ENCODE measurements around the gene CAMK2A.

CAMK2A gene

GRCh38 chr5:150278916-150279315 is 10.7 kb downstream of the CAMK2A start:
- no peak overlapping the region for H3K4me3 ChIP-seq (replicated peaks; ENCODE audit: insufficient read depth, low read length)
- H3K27me3 ChIP-seq (ENCODE audit: insufficient read depth, poor library complexity, severe bottlenecking): peaks cover 11% of the 10 kb centered on the region
- no peak for TF ChIP-seq CTCF (IDR thresholded peaks at IDR 0.05; ENCODE audit: insufficient read depth, low read length)
- no peak for TF ChIP-seq SPI1 (IDR thresholded peaks at IDR 0.05; ENCODE audit: borderline replicate concordance, low read depth)
- TF ChIP-seq GABPA (IDR thresholded peaks at IDR 0.05; ENCODE audit: low read depth): no peak
- TF ChIP-seq POLR2AphosphoS5 (IDR thresholded peaks at IDR 0.05; ENCODE audit: low read depth): no peak
- TF ChIP-seq, protein P1, sequence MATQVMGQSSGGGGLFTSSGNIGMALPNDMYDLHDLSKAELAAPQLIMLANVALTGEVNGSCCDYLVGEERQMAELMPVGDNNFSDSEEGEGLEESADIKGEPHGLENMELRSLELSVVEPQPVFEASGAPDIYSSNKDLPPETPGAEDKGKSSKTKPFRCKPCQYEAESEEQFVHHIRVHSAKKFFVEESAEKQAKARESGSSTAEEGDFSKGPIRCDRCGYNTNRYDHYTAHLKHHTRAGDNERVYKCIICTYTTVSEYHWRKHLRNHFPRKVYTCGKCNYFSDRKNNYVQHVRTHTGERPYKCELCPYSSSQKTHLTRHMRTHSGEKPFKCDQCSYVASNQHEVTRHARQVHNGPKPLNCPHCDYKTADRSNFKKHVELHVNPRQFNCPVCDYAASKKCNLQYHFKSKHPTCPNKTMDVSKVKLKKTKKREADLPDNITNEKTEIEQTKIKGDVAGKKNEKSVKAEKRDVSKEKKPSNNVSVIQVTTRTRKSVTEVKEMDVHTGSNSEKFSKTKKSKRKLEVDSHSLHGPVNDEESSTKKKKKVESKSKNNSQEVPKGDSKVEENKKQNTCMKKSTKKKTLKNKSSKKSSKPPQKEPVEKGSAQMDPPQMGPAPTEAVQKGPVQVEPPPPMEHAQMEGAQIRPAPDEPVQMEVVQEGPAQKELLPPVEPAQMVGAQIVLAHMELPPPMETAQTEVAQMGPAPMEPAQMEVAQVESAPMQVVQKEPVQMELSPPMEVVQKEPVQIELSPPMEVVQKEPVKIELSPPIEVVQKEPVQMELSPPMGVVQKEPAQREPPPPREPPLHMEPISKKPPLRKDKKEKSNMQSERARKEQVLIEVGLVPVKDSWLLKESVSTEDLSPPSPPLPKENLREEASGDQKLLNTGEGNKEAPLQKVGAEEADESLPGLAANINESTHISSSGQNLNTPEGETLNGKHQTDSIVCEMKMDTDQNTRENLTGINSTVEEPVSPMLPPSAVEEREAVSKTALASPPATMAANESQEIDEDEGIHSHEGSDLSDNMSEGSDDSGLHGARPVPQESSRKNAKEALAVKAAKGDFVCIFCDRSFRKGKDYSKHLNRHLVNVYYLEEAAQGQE (IDR thresholded peaks at IDR 0.05; ENCODE audit: insufficient replicate concordance, low read depth): no peak
- H3K27ac ChIP-seq (replicated peaks): no peak overlapping the region
- DNase-seq (ENCODE audit: low read depth in 1 of 2, low spot score in 1 of 2): no peak

- DNase-seq (ENCODE audit: low read depth in 1 of 2, low spot score in 1 of 2): no peak
- Histone ChIP-seq H3K27ac (replicated peaks) (no peak overlapping the region), H3K4me3 (replicated peaks; ENCODE audit: insufficient read depth, low read length) (no peak overlapping the region), H3K27me3 (ENCODE audit: insufficient read depth, poor library complexity, severe bottlenecking) (peaks cover 11% of the 10 kb centered on the region)
- no peak; the same call in 1 of the 2 replicates for TF ChIP-seq SPI1 (IDR thresholded peaks at IDR 0.05; ENCODE audit: borderline replicate concordance, low read depth)
- TF ChIP-seq, protein P1 (IDR thresholded peaks at IDR 0.05; ENCODE audit: insufficient replicate concordance, low read depth): no peak
- TF ChIP-seq GABPA (IDR thresholded peaks at IDR 0.05; ENCODE audit: low read depth): no peak
- no peak for TF ChIP-seq CTCF (IDR thresholded peaks at IDR 0.05; ENCODE audit: insufficient read depth, low read length)
- no peak for TF ChIP-seq POLR2AphosphoS5 (IDR thresholded peaks at IDR 0.05; ENCODE audit: low read depth)
Observed at GRCh38 chr5:150278046-150278730, 11.4 kb downstream of the CAMK2A start.

DNA sequence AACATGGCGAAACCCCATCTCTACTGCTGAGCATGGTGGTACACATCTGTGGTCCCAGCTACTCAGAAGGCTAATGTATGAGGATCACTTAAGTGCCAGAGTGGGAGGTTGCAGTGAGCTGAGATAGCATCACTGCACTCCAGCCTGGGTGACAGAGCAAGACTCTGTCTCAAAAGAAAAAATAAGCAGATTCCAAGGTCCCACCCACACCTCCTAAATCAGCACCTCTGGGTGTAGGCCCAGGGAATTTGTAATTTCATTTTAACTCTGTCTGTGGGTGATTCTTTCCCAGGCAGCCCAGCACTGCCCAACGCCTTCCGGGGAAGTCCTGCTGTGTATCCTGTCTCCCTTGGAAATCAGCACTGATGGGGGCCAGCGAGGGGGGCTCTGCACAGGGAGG is 12.5 kb downstream of the CAMK2A start:
- DNase-seq (ENCODE audit: low read depth in 1 of 2, low spot score in 1 of 2): no peak
- TF ChIP-seq SPI1 (IDR thresholded peaks at IDR 0.05; ENCODE audit: borderline replicate concordance, low read depth): no peak
- TF ChIP-seq, protein P1 (IDR thresholded peaks at IDR 0.05; ENCODE audit: insufficient replicate concordance, low read depth): no peak
- no peak for TF ChIP-seq POLR2AphosphoS5 (IDR thresholded peaks at IDR 0.05; ENCODE audit: low read depth)
- TF ChIP-seq GABPA (IDR thresholded peaks at IDR 0.05; ENCODE audit: low read depth): no peak
- TF ChIP-seq CTCF (IDR thresholded peaks at IDR 0.05; ENCODE audit: insufficient read depth, low read length): no peak
- no peak overlapping the region for H3K4me3 ChIP-seq (replicated peaks; ENCODE audit: insufficient read depth, low read length)
- H3K27ac ChIP-seq (replicated peaks): no peak overlapping the region
- peaks cover 11% of the 10 kb centered on the region for H3K27me3 ChIP-seq (ENCODE audit: insufficient read depth, poor library complexity, severe bottlenecking)
